HG02763 (cell line): ENCODE measurements around the gene C19orf73.

Experiments used
- ATAC-seq: cut with Tn5 transposase; IDR thresholded peaks from one replicate; pipeline ENCODE4 v1.9.1; 2021; ENCODE audit warnings: mild to moderate bottlenecking, moderate library complexity; ENCODE audit not compliant: unreplicated experiment

The C19orf73 gene

GRCh38 chr19:49070416-49070815 is 48.5 kb downstream of the C19orf73 start:
- ATAC-seq = no peak

GRCh38 chr19:49069026-49069425 is 49.9 kb downstream of the C19orf73 start:
- no peak for ATAC-seq
